Natural killer cell (primary cell): ENCODE measurements around the gene GATB. TPM values are rescaled to one million over a fixed set of nuclear protein-coding genes. Genes with fewer than 3 reads are reported as not detected.

Source experiments
- ATAC-seq, 3 donors: fragments of 150-1000 bp in 2 of 3; fragments of 200-7000 bp in 1 of 3; cut with Tn5 transposase; 1 replicate in 1 of 3; 2 replicates in 2 of 3; pipeline ENCODE4 v1.10.0; 2021; ENCODE audit warnings: mild to moderate bottlenecking in 2 of 3, moderate library complexity in 2 of 3
- DNase-seq, 2 donors: peaks; one replicate each; pipeline versions ENCODE4 v3.0.0 to v3.0.0-alpha.2; 2013 to 2021; ENCODE audit warnings: mixed read lengths in 1 of 2
- H3K27ac ChIP-seq: one replicate; pipeline ENCODE4 v1.5.1; 2013; ENCODE audit warnings: mild to moderate bottlenecking, low read length
- H3K27me3 ChIP-seq: one replicate; pipeline ENCODE4 v1.6.1; 2013; ENCODE audit warnings: low read length; ENCODE audit not compliant: control insufficient read depth, insufficient read depth
- H3K36me3 ChIP-seq: one replicate; pipeline ENCODE4 v1.6.1; 2013; ENCODE audit warnings: low read length; ENCODE audit not compliant: control insufficient read depth, insufficient read depth
- H3K4me1 ChIP-seq: one replicate; pipeline ENCODE4 v1.6.1; 2013; ENCODE audit warnings: low read length; ENCODE audit not compliant: control insufficient read depth, insufficient read depth
- H3K4me3 ChIP-seq: one replicate; pipeline ENCODE4 v1.5.1; 2013; ENCODE audit warnings: low read length
- H3K9me3 ChIP-seq: one replicate; pipeline ENCODE4 v1.6.1; 2013; ENCODE audit warnings: low read length; ENCODE audit not compliant: control insufficient read depth, insufficient read depth
- H3K27ac Mint-ChIP-seq, 2 donors: one replicate each; pipeline ENCODE4 v1.8.0; 2022; ENCODE audit warnings: mild to moderate bottlenecking in 2 of 2, mixed read lengths in 2 of 2, moderate library complexity in 1 of 2
- H3K27me3 Mint-ChIP-seq, 2 donors: one replicate each; pipeline ENCODE4 v1.8.0; 2022; ENCODE audit warnings: low read depth in 2 of 2, mixed read lengths in 2 of 2
- H3K36me3 Mint-ChIP-seq: one replicate; pipeline ENCODE4 v1.8.0; 2022; ENCODE audit warnings: mixed read lengths
- H3K4me1 Mint-ChIP-seq, 2 donors: one replicate each; pipeline ENCODE4 v1.8.0; 2022; ENCODE audit warnings: mixed read lengths in 2 of 2
- H3K4me3 Mint-ChIP-seq: one replicate; pipeline ENCODE4 v1.8.0; 2022; ENCODE audit warnings: mild to moderate bottlenecking, moderate library complexity, mixed read lengths
- H3K9me3 Mint-ChIP-seq, 2 donors: one replicate each; pipeline ENCODE4 v1.8.0; 2022; ENCODE audit warnings: mixed read lengths in 2 of 2
- CTCF ChIP-seq: fragments of 200-600 bp; IDR thresholded peaks from one replicate; pipeline ENCODE4 v1.8.0; 2022; ENCODE audit warnings: antibody characterized with exemption
- whole genome bisulfite sequencing: methylation state at CpG from one replicate; pipeline ENCODE4 v1.1.7; 2013; ENCODE audit warnings: missing lambda C conversion rate; ENCODE audit not compliant: insufficient coverage; 5-methylcytosine and 5-hydroxymethylcytosine counted together
- intact Hi-C: fragments of 100-400 bp; cut with micrococcal nuclease; formaldehyde crosslinking; loops from one replicate; pipeline ENCODE4 v1.14.2; 2022
- total RNA-seq, 4 donors: library from RNA; stranded (reverse); fragments of 120-200 nt in 1 of 4; gene quantifications; one replicate each; pipeline versions ENCODE4 v1.2.3 to v1.2.4, GENCODE V29; 2013 to 2022

Gene GATB
- total RNA-seq, 3 donors from 2014 or later (not counting 1 experiment from before 2014, with no cell fraction given) = 5.6 to 7.2 (median 6.3) TPM

GRCh38 chr4:151628001-151628608 lies 132.7 kb downstream of the GATB start:
- Histone ChIP-seq H3K4me1 (no peaks in the 10 kb centered on the region), H3K9me3 (no peaks in the 10 kb centered on the region), H3K27ac (no peak overlapping the region), H3K4me3 (no peak overlapping the region), H3K27me3 (peaks cover 13% of the 10 kb centered on the region), H3K36me3 (no peaks in the 10 kb centered on the region)
- Mint-ChIP-seq H3K4me1 (no peaks in the 10 kb centered on the region), H3K36me3 (no peaks in the 10 kb centered on the region), H3K4me3 (no peak overlapping the region), H3K27ac (no peak overlapping the region), H3K9me3 (no peaks in the 10 kb centered on the region), H3K27me3 (peaks cover 24 to 64% of the 10 kb centered on the region in 2 donors)
- no peak for ATAC-seq
- no peak for TF ChIP-seq CTCF
- no peak for DNase-seq
- 90% methylated on average over 5 of the region's 5 CpGs for WGBS
- intact Hi-C loops = no loop called here

GRCh38 chr4:151627491-151627890 lies 133.3 kb downstream of the GATB start:
- intact Hi-C loops = no loop called here

GRCh38 chr4:151626751-151627150 lies 134.1 kb downstream of the GATB start:
- H3K9me3 ChIP-seq = no peaks in the 10 kb centered on the region
- no peak overlapping the region for H3K27ac ChIP-seq
- peaks cover 26 to 51% of the 10 kb centered on the region in 2 donors for H3K27me3 Mint-ChIP-seq
- no peaks in the 10 kb centered on the region for H3K4me1 Mint-ChIP-seq
- no peak overlapping the region for H3K27ac Mint-ChIP-seq
- intact Hi-C loops = no loop called here
- H3K4me1 ChIP-seq = no peaks in the 10 kb centered on the region
- H3K36me3 Mint-ChIP-seq = no peaks in the 10 kb centered on the region
- ATAC-seq (no peak), DNase-seq (no peak)
- TF ChIP-seq CTCF = no peak
- H3K4me3 ChIP-seq = no peak overlapping the region
- no peaks in the 10 kb centered on the region for H3K9me3 Mint-ChIP-seq
- no peaks in the 10 kb centered on the region for H3K36me3 ChIP-seq
- H3K4me3 Mint-ChIP-seq = no peak overlapping the region
- peaks cover 12% of the 10 kb centered on the region for H3K27me3 ChIP-seq
- WGBS = 53% methylated on average over 3 of the region's 3 CpGs

More at GRCh38 chr4:151627491-151627890, 133.3 kb downstream of the GATB start:
- no peak overlapping the region for H3K27ac Mint-ChIP-seq
- ATAC-seq (no peak), DNase-seq (no peak)
- Histone ChIP-seq H3K9me3 (no peaks in the 10 kb centered on the region), H3K4me3 (no peak overlapping the region), H3K4me1 (no peaks in the 10 kb centered on the region), H3K27ac (no peak overlapping the region), H3K27me3 (peaks cover 13% of the 10 kb centered on the region), H3K36me3 (no peaks in the 10 kb centered on the region)
- WGBS = no CpG with 5 or more reads among the region's 1 CpG
- no peak for TF ChIP-seq CTCF
- no peaks in the 10 kb centered on the region for H3K36me3 Mint-ChIP-seq
- peaks cover 24 to 58% of the 10 kb centered on the region in 2 donors for H3K27me3 Mint-ChIP-seq
- no peaks in the 10 kb centered on the region for H3K9me3 Mint-ChIP-seq
- no peaks in the 10 kb centered on the region for H3K4me1 Mint-ChIP-seq
- H3K4me3 Mint-ChIP-seq = no peak overlapping the region

DNA sequence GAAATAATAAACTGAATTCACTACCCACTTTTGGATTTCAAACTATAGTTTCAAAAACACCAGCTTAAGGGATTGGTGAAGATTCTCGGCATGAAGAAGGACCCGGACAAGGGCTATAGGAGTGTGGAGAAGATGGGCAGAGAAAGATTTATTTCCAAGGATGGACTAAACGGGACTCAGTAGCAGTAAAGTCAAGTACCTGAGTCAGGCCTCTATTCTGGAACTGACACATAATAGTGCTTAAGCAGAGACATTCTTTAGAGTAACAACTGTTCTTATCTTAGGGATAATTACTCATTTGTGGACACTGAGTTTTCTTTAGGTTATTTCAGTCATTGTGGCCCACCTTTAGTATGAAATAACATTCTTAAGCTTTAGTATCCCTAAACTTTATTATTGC lies 134.6 kb downstream of the GATB start:
- Histone ChIP-seq H3K4me3 (no peak overlapping the region), H3K27ac (no peak overlapping the region), H3K36me3 (no peaks in the 10 kb centered on the region), H3K27me3 (peaks cover 7% of the 10 kb centered on the region), H3K4me1 (no peaks in the 10 kb centered on the region), H3K9me3 (no peaks in the 10 kb centered on the region)
- Mint-ChIP-seq H3K4me3 (no peak overlapping the region), H3K9me3 (no peaks in the 10 kb centered on the region), H3K36me3 (no peaks in the 10 kb centered on the region), H3K27ac (no peak overlapping the region), H3K27me3 (peaks cover 23 to 47% of the 10 kb centered on the region in 2 donors), H3K4me1 (no peaks in the 10 kb centered on the region)
- 91% methylated on average over 3 of the region's 3 CpGs for WGBS
- DNase-seq (no peak), ATAC-seq (no peak)
- TF ChIP-seq CTCF = no peak
- intact Hi-C loops = no loop called here
